GM21737 (cell line): ENCODE results near the gene RASL11A.
"Not testable (repeated sequence)": the region's sequence is repeated elsewhere in the genome, so short reads cannot be mapped to it uniquely, and the experiment has no call there.

Experiments
- ATAC-seq: cut with Tn5 transposase; IDR thresholded peaks from one replicate; pipeline ENCODE4 v1.9.1; 2021; ENCODE audit warnings: mild to moderate bottlenecking, moderate library complexity; ENCODE audit not compliant: unreplicated experiment

RASL11A gene

GRCh38 chr13:27270594-27271520, at the start of gene RASL11A:
Gene RASL11A (plus strand): TSS chr13:27270830. CDS start chr13:27270945, 115 bp downstream.
- peak; percentile 80 for ATAC-seq

- ATAC-seq = not testable (repeated sequence)
Measured at GRCh38 chr13:27222100-27222499, 48.5 kb upstream of the RASL11A start.

- no peak for ATAC-seq
Measured at GRCh38 chr13:27226991-27227390, 43.6 kb upstream of the RASL11A start.

- no peak for ATAC-seq
Measured at GRCh38 chr13:27228131-27228530, 42.5 kb upstream of the RASL11A start.

GRCh38 chr13:27229642-27230041, 41.0 kb upstream of the RASL11A start:
- ATAC-seq = no peak

GRCh38 chr13:27233964-27234363, 36.7 kb upstream of the RASL11A start:
- no peak for ATAC-seq

GRCh38 chr13:27236478-27236877, 34.2 kb upstream of the RASL11A start:
- ATAC-seq = no peak

- no peak for ATAC-seq
Measured at GRCh38 chr13:27242702-27243101, 27.9 kb upstream of the RASL11A start.

GRCh38 chr13:27245610-27246009, 25.0 kb upstream of the RASL11A start:
- no peak for ATAC-seq

GRCh38 chr13:27250833-27251165, 19.8 kb upstream of the RASL11A start:
- peak; percentile 7 for ATAC-seq

- peak; percentile 90 for ATAC-seq
Measured at GRCh38 chr13:27251166-27252091, 19.2 kb upstream of the RASL11A start, which contains the start of gene RPL21. Gene RPL21 (plus strand): TSS chr13:27251558. CDS start chr13:27253777, 2,219 bp downstream.

- no peak for ATAC-seq
Measured at GRCh38 chr13:27252467-27252866, 18.2 kb upstream of the RASL11A start.

GRCh38 chr13:27257233-27257568, 13.4 kb upstream of the RASL11A start:
- ATAC-seq = no peak

- no peak for ATAC-seq
Measured at GRCh38 chr13:27257648-27258253, 12.9 kb upstream of the RASL11A start.

GRCh38 chr13:27258637-27259386, 11.8 kb upstream of the RASL11A start:
- ATAC-seq = no peak

- no peak for ATAC-seq
Measured at GRCh38 chr13:27259831-27260230, 10.8 kb upstream of the RASL11A start.

- no peak for ATAC-seq
Measured at GRCh38 chr13:27261396-27261795, 9.2 kb upstream of the RASL11A start.

GRCh38 chr13:27263438-27263837, 7.2 kb upstream of the RASL11A start:
- no peak for ATAC-seq

GRCh38 chr13:27264181-27264580, 6.4 kb upstream of the RASL11A start:
- no peak for ATAC-seq

GRCh38 chr13:27264648-27265047, 6.0 kb upstream of the RASL11A start:
- no peak for ATAC-seq
